Activated T-cell treated with anti-CD3 and anti-CD28 coated beads for 48 hours (primary cell): ENCODE measurements around the gene FBXL7.

Experiments used
- DNase-seq: peaks from one replicate; pipeline ENCODE4 v3.0.0-alpha.2; 2020; ENCODE audit warnings: low read depth

FBXL7 gene

GRCh38 chr5:15717001-15717400 is 217.0 kb downstream of the FBXL7 start:
- DNase-seq, result no peak

DNA sequence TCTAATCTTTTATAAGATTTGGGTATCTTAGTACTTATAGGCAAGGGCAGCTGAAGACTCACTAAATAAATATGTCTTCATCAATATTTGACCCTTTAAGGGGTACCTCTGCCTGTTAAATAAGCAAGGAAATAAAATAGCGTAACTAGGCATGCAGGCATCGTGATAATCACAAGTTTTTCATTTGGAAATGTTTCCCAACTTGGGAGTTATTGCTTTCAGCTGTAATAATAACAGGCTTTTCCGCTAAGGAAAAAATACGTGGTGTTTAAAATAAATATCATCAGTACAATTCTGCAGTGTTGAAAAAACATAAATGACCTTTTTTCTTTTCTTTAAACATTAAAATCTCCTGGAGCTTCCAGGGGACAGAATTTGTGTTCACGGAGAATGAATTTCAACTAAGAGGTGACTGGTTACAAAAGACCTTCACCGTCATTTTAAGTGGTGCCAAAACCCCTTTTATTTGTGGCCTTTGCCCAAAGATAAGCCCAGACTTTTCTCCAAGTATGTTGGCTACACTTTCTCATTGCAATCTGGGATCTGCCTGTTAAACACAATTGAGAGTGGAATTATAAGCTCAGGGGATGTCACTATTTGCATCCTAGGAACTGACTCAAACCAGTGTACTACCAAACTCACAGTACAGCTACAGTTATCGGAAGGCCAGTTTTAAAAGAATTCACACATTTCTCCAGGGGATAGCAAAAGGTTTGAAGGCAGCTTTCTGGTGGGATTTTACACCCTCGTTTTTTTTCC is 218.6 kb downstream of the FBXL7 start:
- no peak for DNase-seq

GRCh38 chr5:15719784-15720183 is 219.8 kb downstream of the FBXL7 start:
- no peak for DNase-seq

DNA sequence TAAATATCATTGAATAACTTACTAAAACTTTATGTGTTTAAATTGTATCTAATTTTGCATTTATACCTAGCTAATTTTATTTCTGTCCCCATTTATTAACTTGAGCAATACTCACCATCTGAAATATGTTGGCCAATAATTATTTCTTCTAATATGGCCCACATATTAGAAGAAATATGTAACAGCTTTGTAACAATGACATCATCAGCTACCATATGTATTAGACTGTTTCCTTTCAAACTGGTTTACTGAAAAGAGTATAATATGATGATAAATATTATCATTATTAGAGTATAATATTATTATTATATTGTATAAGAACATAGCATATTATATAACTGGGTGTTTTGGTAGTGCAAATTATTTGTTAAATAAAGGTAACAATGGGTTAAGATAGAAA is 220.5 kb downstream of the FBXL7 start:
- DNase-seq, result no peak

- no peak for DNase-seq
Measured at GRCh38 chr5:15722305-15722704, 222.3 kb downstream of the FBXL7 start.

DNA sequence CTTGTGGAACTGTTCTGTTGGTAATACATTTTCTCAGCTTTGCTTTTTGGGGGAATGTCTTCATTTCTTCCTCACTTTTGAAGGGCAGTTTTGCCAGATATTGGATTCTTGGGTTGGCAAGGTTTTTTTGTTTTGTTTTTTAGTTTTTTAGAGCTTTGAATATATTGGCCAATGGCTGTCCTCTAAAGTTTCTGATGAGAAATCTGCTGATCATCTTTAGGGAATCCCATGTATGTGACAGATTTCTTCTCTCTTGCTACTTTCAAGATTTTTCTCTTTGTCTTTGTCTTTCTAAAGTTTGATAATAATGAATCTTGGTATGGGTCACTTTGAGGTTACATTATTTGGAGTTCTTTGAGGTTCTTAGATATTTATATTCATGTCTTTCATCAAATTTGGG is 227.4 kb downstream of the FBXL7 start:
- DNase-seq, result no peak

GRCh38 chr5:15728811-15729210 is 228.8 kb downstream of the FBXL7 start:
- no peak for DNase-seq

DNA sequence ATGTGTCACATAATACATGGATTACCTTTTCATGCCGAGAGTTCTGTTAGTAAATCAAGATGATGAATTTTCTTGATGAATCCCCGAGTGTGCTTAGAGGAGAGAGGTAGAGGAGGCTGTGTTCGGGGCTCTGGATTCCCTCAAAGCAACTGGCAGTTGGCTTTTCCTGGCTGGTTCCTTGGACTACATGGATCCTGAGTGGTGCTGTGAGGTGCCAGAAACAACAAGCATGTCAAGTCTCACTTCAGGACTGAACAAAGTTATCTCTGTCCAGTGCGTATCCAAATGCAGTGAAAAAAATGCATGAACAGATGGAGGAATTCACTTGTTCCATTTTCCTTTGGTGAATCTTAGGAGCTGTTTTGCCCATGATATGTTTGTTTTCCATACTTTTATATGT is 231.7 kb downstream of the FBXL7 start:
- DNase-seq, result no peak

- DNase-seq, result no peak
Measured at GRCh38 chr5:15734058-15734457, 234.1 kb downstream of the FBXL7 start.

- no peak for DNase-seq
Measured at GRCh38 chr5:15737036-15737821, 237.2 kb downstream of the FBXL7 start.

DNA sequence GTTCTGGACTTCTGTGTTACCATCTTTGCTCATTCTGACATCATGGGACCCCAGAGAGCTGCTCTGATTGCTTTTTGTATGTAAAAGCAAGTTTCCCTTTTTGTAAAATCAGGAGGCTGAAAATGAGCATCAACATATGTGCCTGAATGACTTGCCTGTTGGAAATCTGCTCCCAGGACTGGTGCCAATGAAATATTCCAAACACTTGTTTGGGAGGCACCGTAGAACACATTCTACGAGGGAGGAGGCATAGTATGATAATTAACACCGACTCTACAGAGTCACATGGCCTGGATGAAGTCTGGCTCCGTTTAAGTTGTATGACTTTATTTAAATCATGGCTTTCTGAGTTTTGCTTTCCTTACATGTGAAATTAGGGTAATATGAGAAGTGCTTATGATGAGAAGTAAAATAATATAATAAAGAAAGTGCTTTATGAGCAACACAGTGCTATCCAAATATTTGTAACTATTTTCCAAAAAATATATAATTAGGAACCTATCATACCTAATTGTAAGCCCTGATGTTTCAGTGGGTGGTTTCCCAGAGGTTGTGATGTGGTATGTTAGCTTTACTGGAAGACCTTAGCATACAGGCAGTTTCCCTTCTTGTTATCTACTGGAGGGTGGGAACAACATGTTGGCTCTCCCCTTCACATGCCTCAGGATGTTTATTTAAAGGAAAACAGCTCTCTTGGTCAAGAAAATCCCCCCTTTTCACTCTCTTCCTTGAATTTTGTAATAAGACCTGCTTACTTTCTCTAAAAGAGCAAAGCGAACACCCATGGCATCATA is 238.1 kb downstream of the FBXL7 start:
- DNase-seq, result no peak

GRCh38 chr5:15740383-15740782 is 240.4 kb downstream of the FBXL7 start:
- DNase-seq, result no peak

GRCh38 chr5:15741591-15741990 is 241.6 kb downstream of the FBXL7 start:
- no peak for DNase-seq

GRCh38 chr5:15746833-15747232 is 246.9 kb downstream of the FBXL7 start:
- DNase-seq, result no peak

- no peak for DNase-seq
Measured at GRCh38 chr5:15748266-15748665, 248.3 kb downstream of the FBXL7 start.

DNA sequence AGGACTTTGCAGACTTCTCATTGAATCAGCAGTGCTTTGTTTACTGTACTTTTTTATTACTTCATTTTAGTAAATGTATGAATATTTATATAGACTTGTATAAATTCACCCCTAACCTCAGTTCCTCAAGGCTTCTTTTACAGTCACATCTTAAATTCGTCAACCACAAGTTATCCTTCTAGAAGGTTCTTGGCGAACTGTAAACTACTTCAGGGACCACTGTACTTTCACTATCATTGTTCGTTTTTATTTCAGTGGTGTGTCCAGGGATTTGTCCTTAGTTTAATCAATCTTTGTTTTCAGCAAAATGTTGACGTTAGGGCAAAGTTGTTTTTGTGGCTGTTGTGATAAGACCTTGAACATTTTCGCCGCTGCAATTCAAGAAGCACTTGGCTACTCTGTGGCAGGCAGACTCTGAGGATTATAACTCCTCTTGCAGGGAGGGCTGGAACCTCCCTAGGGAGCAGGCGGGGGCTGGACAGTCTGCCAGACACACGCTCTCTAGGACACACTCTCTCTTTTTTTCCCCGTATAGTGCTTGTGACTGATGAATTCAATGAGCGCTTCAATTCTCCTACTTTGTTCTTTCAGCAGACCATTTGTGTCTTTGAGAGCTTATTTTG is 252.8 kb downstream of the FBXL7 start:
- DNase-seq, result no peak

DNA sequence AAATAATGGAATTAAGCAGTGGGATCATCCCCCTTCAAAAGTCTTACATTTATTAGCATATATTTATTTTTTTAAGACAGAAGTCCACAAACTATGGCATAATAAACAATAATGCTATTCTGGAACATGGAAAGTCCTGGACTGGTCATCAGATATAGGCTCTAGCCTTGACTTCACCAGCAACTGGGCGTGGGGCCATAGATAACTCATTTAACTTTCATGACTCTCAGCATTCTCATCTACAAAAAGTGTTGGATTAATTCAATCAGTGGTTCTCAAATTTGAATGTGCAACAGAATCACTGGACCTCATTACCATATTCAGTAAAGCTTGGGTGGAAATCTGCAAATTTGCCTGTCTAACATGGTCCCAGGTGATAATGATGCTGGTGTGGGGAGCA is 253.8 kb downstream of the FBXL7 start:
- DNase-seq, result no peak

DNA sequence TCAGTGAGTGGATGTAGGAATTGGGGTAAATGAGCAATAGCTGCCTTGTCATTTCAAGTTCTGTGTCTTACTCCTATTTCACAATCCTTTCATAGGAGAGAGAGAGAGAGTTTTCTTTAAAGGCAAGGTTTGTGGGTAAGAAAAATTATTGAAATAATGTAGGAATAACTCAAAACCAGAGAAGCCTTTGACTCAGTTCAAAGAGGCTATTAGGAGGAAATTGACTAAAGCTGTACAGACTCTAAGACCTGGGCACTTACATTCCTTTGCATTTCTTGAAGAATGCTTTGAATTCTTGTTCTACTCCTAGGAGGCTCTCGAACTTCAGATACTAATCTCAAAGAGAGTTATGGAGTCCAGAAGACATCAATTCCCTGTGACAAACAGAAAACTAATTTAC is 257.1 kb downstream of the FBXL7 start:
- DNase-seq, result no peak

- DNase-seq, result no peak
Measured at GRCh38 chr5:15757619-15758018, 257.6 kb downstream of the FBXL7 start.

- DNase-seq, result no peak
Measured at GRCh38 chr5:15762668-15763067, 262.7 kb downstream of the FBXL7 start.

DNA sequence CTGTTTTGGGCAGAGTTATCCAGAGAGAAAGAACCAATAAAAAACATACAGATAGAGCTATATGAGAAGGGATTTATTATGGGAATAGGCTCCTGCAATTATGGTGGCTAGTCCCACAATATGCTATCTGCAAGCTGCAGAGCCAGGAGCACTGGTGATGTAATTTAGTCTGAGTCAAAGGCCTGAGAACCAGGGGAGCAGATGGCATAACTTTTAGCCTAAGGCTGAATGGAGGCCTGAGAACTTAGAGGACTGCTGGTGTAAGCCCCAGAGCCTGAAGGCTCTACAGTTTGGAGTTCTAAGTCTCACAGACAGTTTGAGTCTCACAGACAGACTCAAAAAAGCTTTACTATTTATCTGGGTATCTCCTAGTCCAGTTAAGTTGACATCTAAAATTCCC is 263.8 kb downstream of the FBXL7 start:
- no peak for DNase-seq

DNA sequence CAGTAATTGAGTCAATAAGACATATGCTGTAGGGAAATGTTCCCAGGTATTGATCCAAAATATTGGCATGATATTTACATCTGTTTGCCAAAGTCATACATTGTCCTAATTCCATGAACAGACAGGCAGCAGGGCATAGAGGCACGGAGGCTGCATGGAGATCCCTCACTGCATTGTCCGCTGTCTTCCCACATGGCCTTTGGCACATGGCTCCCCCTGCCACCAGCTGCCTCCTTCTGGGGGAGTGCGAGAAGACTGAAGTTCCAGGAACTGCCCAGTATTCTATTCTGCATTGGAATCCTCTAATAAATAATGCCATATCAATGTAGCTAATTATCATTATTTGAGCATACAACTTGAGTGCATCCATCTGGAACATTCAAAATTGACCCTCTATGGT is 269.0 kb downstream of the FBXL7 start:
- DNase-seq, result no peak
